Activated CD8-positive, alpha-beta memory T cell treated with anti-CD3 and anti-CD28 coated beads for 4 hours (primary cell): ENCODE results near the gene NCKAP1.
"Not testable (repeated sequence)": the region's sequence is repeated elsewhere in the genome, so short reads cannot be mapped to it uniquely, and the experiment has no call there.

Source experiments
- DNase-seq, 2 donors: peaks; one replicate each; pipeline ENCODE4 v3.0.0-alpha.2; 2020; ENCODE audit warnings: low read depth in 2 of 2

NCKAP1 gene

GRCh38 chr2:183037553-183038340 is 510 bp downstream of the NCKAP1 start:
- DNase-seq = peak in 1 of 2 donors; percentile 3

GRCh38 chr2:183037074-183037552 is 1.1 kb downstream of the NCKAP1 start:
- DNase-seq = no peak

- no peak for DNase-seq
Observed at GRCh38 chr2:183035954-183036669, 2.1 kb downstream of the NCKAP1 start.

- no peak for DNase-seq
Observed at GRCh38 chr2:183035298-183035953, 2.8 kb downstream of the NCKAP1 start.

- no peak for DNase-seq
Observed at GRCh38 chr2:183034806-183035205, 3.5 kb downstream of the NCKAP1 start.

- DNase-seq = no peak
Observed at GRCh38 chr2:183033951-183034350, 4.3 kb downstream of the NCKAP1 start.

- DNase-seq = no peak
Observed at GRCh38 chr2:183031911-183032794, 6.1 kb downstream of the NCKAP1 start.

- DNase-seq = no peak
Observed at GRCh38 chr2:183029219-183029618, 9.0 kb downstream of the NCKAP1 start.

GRCh38 chr2:183028108-183028507 is 10.1 kb downstream of the NCKAP1 start:
- no peak for DNase-seq

GRCh38 chr2:183027443-183027842 is 10.8 kb downstream of the NCKAP1 start:
- DNase-seq = no peak

GRCh38 chr2:183026424-183026823 is 11.8 kb downstream of the NCKAP1 start:
- no peak for DNase-seq

- no peak for DNase-seq
Observed at GRCh38 chr2:183025993-183026392, 12.3 kb downstream of the NCKAP1 start.

GRCh38 chr2:183024339-183025095 is 13.7 kb downstream of the NCKAP1 start:
- no peak for DNase-seq

GRCh38 chr2:183022711-183023110 is 15.5 kb downstream of the NCKAP1 start:
- no peak for DNase-seq

- DNase-seq = no peak
Observed at GRCh38 chr2:183021613-183022012, 16.6 kb downstream of the NCKAP1 start.

- DNase-seq = no peak
Observed at GRCh38 chr2:183019718-183020442, 18.4 kb downstream of the NCKAP1 start.

GRCh38 chr2:183017845-183018244 is 20.4 kb downstream of the NCKAP1 start:
- DNase-seq = not testable (repeated sequence)

- no peak for DNase-seq
Observed at GRCh38 chr2:183014005-183014404, 24.3 kb downstream of the NCKAP1 start.

GRCh38 chr2:183011743-183012142 is 26.5 kb downstream of the NCKAP1 start:
- no peak for DNase-seq

GRCh38 chr2:183010112-183010511 is 28.1 kb downstream of the NCKAP1 start:
- DNase-seq = no peak
